Measurements from ENCODE around the gene CDK15.
"Not testable (repeated sequence)": the region's sequence is repeated elsewhere in the genome, so short reads cannot be mapped to it uniquely, and the experiment has no call there.

Gene CDK15

DNA sequence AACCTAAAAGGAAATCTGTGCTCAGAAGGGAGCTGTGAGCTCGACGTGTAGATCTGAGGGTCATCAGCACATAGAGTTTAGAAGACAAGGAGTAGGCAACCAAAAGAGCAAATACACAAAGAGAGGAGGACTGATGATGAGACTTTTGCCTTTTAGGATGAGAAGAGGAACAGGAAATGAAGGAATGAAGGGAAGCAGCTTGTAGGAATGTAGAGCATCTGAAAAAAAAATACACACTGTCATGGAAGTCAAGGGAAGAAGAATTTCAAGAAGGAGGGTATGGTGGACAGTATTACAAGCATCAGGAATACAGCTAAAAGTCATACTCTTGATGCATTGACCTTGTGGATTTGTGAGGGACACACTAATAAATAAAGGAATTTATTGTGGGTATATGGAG lies 21.9 kb downstream of the CDK15 start:
- DNase-seq (ENCODE audit: low spot score) = no peak

DNA sequence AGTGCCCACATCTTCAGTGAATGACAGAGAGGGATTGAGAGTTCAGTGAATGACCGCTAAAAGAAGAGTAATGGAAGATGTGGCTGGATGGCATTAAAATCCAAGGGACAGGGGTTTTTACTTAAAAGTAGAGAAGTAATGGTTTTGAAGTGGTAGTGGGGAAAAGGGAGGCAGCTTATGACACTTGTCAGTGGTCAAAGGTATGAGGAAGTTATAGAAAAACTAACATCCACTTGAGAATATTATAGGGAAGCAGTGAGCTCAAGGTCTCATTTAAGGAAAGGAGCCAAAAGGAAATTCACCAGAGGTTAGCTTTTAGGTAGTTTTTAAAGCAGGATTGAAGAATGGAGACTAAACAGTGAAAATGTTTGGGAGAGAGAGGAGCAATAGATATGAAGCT lies 24.3 kb downstream of the CDK15 start:
- DNase-seq (ENCODE audit: low spot score) = no peak

DNA sequence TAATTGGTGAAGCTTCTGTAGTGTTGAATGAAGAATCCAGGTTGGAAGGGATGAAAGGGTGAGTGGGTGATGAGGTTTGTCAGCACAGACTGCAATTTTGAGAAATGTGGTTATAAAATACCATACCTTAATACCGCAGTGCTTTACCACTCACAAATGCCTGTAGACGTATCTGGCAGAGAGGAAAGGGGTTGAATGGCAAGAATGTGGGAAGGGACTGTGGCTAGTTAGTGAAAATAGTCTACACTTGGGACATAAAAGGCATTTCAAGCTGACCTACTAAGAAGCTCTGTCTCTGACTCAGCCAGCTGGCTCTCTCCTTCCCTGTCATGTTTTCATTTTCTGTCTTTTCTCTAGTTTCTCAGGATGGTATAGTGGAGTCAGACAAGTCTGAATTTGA lies 25.1 kb downstream of the CDK15 start:
- no peak for DNase-seq (ENCODE audit: low spot score)

DNA sequence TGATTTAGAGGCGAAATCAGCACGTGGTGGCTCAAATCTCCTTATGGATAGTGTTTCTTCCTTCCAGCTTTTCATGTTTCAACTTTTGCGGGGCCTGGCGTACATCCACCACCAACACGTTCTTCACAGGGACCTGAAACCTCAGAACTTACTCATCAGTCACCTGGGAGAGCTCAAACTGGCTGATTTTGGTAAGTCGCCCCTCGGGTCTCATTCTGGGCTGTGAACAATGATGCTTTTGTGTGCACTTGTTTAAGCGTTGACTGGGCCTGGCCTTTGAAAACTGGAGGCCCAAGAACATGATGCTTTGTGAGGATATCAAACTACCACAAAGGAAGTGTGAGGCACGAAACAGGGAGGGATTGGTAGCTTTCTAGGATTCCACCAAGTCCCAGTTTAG lies 27.4 kb downstream of the CDK15 start:
- no peak for DNase-seq (ENCODE audit: low spot score)

DNA sequence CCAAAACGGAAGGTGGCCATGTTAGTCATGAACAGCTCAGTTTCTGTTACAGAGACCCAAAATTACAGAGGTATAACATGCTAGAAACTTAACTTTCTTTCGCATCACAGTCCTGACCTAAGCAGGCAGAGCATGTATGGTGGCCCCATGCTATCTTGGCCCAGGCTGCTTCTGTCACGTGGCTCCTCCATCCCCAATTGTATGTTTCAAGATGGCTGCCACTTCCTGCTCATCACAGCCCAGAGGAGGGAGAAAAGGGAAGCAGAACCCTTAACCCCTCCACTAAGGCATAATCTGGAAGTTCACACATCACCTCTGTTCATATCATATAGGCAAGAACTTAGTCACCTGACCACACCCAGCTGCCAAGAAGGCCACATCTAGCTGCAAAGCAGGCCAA lies 28.7 kb downstream of the CDK15 start:
- no peak for DNase-seq (ENCODE audit: low spot score)

DNA sequence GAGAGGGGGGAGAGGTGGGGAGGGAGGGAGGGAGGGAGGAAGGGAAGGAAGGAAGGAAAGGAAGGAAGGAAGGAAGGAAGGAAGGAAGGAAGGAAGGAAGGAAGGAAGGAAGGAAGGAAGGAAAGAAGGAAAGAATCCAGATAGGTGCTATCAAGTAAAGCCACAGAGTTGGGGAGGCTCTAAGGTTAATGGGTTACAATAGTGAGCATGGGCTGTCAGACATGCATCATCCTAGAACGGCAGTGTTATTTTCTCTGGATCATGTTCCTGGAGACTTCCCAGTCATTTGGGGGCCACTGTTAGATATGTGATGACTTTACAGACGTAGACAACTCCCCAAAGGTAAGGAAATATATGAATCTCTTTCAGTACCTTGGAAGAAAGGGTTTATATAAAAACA lies 31.1 kb downstream of the CDK15 start:
- DNase-seq (ENCODE audit: low spot score) = no peak

DNA sequence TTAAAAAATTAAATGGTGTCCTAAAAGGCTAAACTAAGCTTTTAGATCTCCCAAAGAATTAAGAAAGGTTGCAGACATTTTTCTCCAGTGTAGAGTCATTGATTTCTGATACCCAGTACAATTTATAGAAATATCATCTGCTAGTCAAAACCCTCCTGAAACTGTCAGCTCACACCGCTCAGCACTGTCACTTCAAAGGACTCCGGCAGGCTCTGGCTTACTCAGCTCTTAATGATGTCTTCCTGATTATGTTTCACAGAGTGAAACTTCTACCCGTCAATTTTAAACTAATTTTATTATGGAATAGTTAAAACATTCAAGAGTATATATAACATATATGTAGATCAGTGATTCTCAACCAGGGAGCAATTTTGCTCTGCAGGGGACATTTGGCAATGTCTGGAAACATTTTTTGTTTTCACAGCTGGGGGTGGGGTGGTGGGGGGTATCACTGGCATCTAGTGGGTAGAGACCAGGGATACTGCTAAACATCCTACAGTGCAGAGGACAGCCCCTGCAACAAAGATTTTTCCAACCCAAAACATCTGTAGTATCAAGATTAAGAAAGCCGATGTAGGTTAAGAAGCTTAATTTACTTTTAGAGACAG lies 31.6 kb downstream of the CDK15 start:
- DNase-seq (ENCODE audit: low spot score) = no peak

DNA sequence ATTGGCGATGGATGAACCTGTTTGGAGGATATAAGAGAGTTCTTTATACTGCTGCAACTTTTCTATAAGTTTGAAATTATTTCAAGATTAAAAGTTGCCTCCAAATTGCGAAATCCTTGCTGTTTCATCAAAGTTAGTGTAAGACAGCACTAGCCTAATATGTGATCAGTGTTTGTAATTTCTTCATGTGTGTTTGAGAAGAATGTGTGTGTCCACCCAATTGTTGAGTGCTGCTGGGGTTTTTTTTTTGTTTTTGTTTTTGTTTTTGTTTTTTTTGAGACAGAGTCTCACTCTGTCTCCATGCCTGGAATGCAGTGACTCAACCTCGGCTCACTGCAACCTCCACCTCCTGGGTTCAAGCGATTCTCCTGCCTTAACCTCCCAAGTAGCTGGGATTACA lies 33.4 kb downstream of the CDK15 start:
- DNase-seq (ENCODE audit: low spot score) = no peak

DNA sequence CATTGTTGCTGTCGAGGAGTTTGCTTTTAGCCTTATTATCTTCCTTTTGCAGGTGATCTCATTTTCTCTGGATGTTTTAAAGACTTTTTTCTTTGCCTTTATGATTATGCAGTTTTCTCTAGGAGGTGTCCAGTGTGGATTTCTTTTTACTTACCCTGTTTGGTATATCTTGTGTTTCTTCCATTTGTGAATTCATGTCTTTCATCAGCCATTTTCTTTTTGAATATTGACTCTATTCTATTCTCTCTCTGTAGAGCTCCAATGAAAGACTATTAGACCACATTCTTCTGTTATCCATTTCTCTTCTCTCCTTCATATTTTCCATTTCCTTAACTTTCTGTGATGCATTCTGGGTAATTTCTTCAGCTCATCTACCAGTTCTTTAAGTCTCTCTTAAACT lies 34.4 kb downstream of the CDK15 start:
- DNase-seq (ENCODE audit: low spot score) = no peak

DNA sequence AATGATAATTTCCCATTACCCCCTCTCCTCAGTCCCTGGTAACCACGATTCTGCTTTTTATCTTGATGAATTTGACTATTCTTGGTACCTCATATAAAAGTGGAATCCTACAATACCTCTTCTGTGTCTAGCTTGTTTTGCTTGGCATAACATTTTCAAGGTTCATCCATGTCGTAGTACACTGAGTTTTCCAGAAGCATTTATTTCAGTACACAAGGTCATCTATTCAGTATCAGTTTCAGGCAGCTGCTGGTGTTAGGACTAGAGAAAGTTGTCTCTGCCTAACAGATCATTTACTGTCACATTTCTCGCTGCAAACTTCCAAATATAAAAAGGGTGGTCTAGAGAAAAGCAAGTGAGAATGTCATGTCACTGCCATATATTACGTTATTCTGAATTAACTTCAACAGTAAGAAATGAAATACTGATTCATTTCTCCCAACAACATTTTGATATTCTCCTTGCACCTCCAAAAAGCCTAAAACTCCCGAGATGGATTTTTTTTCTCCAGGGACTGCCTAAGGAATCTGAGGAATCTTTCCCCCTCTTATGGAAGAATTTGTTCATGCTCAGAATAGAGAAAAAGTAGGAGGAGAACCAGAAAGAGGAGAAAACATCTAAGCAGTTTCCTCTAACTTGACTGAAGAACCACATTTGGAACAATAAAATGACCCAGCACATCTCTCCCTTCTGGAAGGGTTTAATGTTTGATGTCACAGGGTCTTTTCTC lies 36.0 kb downstream of the CDK15 start:
- DNase-seq (ENCODE audit: low spot score) = no peak

DNA sequence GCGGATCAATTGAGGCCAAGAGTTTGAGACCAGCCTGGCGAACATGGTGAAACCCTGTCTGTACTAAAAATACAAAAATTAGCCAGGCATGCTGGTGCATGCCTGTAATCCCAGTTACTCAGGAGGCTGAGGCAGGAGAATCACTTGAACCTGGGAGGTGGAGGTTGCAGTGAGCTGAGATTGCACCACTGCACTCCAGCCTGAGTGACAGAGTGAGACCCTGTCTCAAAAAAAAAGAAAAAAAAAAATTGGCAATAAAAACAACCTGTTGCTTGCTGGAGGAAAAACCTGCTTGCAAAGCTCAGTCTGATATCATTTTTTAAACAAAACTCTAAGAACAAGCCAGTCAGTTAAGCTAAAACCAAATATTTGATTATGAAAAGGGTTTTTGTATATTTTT lies 38.6 kb downstream of the CDK15 start:
- not testable (repeated sequence) for DNase-seq (ENCODE audit: low spot score)

DNA sequence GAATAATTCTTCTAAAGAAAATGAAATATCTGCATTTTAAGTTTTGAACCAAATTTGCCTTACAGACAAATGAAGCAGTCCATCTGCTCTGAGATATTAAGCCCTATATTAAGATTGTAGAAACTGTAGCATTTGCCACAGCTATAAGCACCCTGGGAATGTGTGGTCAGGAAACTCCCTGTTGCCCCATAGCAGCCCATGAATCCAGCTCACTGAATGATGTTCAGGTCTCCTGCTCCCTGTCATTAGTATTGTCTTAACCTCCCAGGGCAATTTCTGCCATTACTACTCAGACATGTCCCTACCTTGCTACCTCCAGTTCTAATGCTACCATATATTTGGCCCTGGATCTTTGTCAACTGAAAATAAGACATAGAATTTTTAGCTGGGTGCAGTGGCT lies 41.1 kb downstream of the CDK15 start:
- DNase-seq (ENCODE audit: low spot score) = no peak

DNA sequence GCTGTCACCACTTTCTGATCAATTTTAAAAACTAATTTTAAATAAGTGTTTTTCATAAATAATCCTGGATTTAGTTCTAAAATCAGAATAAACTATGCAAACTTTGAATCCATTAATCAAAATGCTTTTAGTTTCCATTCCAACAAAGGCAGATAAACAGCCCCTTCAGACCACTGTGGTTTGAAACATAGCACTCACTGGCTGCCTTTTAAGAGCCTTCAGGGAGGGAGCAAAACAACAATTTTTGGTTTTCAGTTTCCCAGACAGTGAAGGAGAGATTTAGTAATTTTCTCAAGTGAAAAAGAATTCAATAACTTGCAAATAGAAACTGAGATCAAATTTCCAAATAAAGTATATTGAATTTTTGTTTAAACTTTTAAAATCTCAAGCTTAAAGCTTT lies 46.1 kb downstream of the CDK15 start:
- no peak for DNase-seq (ENCODE audit: low spot score)

DNA sequence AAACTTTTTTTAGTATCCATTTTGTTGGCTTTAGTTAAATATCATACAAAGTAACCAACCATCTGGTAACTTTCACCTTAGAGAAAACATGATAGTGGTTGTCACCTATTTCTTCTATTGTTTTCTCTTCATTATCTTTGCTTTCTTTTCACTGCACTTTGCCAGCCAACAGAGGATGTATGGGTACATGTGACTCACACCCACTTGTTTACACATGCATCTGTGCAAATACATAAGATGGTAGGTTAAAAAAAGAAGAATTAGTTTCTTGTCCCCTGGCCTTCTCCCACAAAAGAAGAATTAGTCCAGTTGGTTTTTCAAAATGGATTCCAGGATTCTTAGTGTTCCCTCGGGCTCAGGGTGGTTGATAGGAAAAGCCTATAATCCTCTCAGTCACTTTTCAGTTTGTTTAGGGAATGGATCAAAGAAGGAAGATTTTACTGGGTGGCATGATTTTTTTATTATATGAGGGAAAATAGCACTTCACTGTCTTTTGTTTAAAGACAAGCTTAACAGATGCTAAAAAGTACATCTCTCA lies 46.6 kb downstream of the CDK15 start:
- no peak for DNase-seq (ENCODE audit: low spot score)

DNA sequence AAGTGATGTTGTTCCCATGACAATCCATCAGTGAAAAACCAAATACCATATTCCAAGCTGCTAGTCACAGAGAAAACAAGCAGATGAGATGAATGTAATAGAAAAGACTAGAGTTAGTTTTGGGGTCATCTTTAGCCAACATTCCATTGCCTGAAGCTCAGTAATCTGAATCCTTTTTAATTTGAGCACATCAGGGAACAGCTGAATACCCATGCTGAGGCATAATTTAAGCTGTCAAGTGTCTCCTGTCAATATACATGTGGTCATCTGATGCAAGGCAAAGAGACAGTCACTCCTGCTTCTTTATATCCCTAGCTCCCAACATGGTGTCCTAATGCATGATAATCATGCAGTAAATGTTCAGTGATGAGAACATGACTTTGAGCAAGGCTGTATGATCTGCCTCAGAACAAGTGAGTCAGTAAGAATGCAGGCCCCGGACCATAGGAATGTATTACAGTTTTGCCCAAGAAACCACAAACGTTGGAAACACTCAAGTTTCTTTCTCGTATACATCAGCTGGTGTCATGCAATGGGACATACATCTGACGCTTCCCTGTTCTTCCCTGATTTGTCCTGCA lies 48.0 kb downstream of the CDK15 start:
- no peak for DNase-seq (ENCODE audit: low spot score)

DNA sequence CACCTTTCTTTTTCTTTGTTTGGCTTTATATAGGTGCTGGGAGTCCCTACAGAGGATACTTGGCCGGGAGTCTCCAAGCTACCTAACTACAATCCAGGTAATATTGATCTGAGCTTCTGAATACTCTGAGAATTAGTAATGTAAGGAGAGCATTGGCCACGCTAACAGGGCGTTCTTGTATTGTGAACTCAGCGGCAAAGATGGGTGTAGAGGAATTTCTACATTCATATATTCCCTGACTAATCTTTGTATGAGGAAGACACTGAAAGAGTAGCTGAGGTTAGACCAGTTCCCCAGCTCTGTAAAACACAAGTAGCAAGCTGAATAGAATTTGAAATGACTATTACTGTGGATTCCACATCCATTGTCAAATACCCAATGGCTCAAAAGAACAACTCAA lies 48.5 kb downstream of the CDK15 start:
- DNase-seq (ENCODE audit: low spot score) = no peak

DNA sequence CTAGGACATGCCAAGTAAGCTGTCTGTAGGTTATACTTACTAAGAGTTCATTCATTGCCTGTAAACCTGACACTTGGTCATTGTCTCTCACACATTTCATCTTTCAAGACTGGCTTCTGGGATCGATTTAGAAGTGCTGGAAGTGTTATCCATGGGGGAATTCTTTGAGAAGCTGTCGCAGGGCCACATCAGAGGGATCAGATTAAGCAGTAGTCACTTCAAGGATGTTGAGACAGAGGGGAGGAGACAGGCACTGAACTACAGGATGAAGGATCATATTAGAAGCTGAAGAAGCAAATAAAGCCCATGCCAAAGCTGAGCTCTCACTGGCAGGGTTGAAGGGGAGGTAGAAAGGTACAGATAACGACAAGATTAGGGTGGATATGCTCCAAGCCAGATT lies 49.0 kb downstream of the CDK15 start:
- DNase-seq (ENCODE audit: low spot score) = no peak

DNA sequence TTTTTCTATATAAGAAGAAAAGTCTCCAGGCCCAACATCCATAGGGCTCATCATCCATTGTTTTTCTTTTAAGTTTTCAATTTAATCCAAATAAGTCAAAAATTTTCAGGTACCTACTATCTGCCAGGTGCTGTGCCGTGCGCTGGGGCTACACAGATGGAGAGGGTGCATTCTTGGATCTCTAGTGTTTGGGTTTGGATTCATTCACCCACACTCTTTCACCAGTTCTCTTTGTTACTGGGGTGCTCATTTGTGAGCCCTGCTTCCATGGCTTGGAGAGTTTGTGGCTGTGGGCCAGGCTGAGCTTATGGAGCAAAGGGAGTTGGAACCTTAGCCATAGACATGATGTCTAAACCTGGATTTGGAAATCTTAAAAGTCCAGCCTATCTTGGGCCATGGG lies 51.0 kb downstream of the CDK15 start:
- DNase-seq (ENCODE audit: low spot score) = peak; percentile 70

DNA sequence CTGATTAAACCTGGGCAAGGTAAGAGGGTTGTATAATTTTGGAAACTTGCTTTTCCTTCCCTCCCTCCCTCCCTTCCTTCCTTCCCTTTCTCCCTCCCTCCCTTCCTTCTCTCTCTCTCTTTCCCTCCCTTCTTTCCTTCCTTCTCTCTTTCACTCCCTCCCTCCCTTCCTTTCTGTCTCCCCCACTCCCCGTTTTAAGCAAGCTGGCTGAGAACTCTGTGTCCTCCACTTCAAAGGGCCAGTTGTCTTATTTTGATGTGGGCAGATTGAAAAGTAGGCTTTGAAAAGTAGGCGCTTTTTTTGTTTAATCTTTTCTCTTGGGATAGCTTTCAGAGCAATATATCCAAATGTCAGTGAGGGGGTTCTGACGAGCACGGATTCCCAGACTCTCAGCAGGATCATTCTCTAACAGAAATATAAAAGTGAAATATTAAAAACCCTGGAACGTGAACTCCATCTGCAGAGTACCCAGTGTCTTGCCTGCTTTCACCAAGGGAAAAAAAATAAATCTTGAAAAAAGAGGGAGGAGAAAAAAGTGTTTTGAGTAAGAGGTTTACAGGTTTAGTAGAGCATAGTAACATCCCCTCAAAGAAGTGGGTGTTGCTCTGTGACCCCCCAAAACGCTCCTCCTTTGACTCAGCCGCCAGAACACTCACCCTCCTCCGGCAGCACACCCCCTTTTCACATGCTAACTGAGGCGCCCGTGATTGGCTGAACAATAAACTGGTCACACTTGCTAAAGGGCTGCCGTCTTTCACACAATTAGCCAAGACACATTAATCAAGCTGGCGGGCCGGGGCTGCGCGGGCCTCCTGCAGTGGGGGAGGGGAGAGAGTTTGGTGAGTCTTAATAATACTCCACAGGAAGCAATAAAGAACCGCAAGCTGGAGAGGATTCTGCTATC lies 52.2 kb downstream of the CDK15 start:
- peak; percentile 12 for DNase-seq (ENCODE audit: low spot score)

DNA sequence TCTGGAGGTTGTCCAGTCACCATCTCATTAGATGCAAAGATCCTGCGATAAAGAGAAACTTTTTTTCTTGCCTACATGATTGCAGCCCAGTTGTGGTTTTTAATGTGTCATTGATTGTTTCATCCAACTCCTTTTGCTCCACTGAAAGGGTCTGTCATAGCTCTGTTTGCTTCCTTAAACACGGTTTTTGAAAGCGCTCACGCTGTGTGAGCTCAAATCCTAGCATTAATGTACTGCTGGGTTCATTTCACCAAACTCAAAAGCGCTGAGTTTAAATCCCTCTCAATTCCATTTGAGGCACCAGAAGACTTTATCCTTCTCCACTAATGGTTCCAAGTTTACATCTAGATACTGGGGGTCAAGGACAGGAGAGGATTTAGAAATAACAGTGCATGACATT lies 53.6 kb downstream of the CDK15 start:
- no peak for DNase-seq (ENCODE audit: low spot score)

DNA sequence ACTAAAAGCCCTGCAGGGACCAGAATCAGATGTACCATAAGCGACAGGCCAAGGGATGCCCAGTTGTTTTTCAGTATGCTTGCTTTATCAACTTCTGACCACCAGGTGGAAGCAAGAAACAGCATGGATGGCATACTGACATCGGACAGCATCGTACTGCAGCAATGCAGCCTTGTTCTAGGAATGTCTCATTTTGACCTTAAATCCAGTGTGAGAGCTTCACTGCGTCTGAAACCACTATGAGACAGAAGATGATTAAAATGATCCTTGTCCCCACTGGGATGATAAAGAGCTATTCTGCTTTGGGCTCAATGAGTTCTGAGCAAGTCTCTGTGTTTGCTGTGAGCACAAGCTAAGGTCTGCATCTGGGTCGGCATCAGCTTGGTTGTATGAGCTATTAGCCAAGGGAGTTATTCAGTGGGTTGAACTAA lies 54.3 kb downstream of the CDK15 start:
- peak; percentile 94 for DNase-seq (ENCODE audit: low spot score)

DNA sequence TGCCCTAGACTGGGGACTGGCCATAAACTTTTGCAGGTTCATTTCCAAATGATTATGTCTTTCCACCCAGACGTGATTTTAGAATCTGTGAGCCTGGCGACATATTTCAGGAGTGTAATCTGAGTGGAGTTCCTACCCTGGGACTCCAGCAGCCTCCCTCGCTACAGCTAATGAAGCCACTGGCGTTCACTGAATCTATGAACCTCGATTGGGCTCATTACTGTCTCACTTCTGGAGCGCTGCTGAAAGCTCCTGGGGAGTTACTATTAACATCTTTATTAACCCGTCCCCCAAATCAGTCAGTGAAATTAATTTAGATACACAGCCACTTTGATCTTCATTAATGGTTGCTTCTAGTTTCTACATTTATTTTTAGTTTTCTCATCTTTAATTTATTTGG lies 56.5 kb downstream of the CDK15 start:
- DNase-seq (ENCODE audit: low spot score) = no peak
